HepG2 (cell line): ENCODE measurements around the gene ACAN. TPM values are rescaled to one million over a fixed set of nuclear protein-coding genes. Genes with fewer than 3 reads are reported as not detected.

ENCODE experiments used
- ATAC-seq: fragments of 200-7000 bp; cut with Tn5 transposase; 3 replicates; pipeline ENCODE4 v1.9.1; 2020; ENCODE audit warnings: mild to moderate bottlenecking, moderate library complexity
- BruUV-seq: library from RNA; stranded (reverse); fragments of 400-500 nt; replicated peaks from 2 replicates; lab custom pipeline; 2021; lab: Mats Ljungman, UMichigan
- CTCF ChIA-PET: fragments of 300-600 bp; formaldehyde crosslinking; extraction: SDS; loops from one replicate; lab custom pipeline; 2021; ENCODE audit warnings: low total read pairs, inconsistent platforms, low intra/inter-chr PET ratio; lab: Yijun Ruan, JAX
- POLR2A ChIA-PET: fragments of 350-600 bp; sonication (Branson Sonifier 250); formaldehyde crosslinking; loops from one replicate; lab custom pipeline; 2020; ENCODE audit warnings: antibody characterized with exemption, inconsistent platforms; lab: Yijun Ruan, JAX
- DNase-seq: peaks from one replicate; pipeline ENCODE4 v3.0.0-alpha.2; 2015; ENCODE audit warnings: low spot score
- FAIRE-seq: peaks from 3 replicates; lab custom pipeline; 2011; peaks lifted over from hg19 to GRCh38; lab: Jason Lieb, UNC
- H2AFZ ChIP-seq: one replicate; pipeline ENCODE4 v1.6.1; 2011; ENCODE audit warnings: low read length, inconsistent platforms
- H3K27ac ChIP-seq: fragments of 300-600 bp; 3 replicates; pipeline ENCODE4 v1.8.0; 2011; ENCODE audit warnings: mixed run types, mild to moderate bottlenecking, mixed read lengths, low read length, inconsistent platforms; ENCODE audit not compliant: insufficient read depth; ENCODE audit errors: extremely low read length
- H3K27me3 ChIP-seq, 2 experiments: fragments of 200-600 bp in 1 of 2; 2 replicates in 1 of 2; 3 replicates in 1 of 2; pipeline versions ENCODE4 v1.6.0 to v1.8.0; 2011; ENCODE audit warnings: low read length in 2 of 2, mild to moderate bottlenecking in 2 of 2, moderate library complexity in 2 of 2, inconsistent platforms in 1 of 2; ENCODE audit not compliant: insufficient read depth in 2 of 2, control insufficient read depth in 1 of 2
- H3K36me3 ChIP-seq, 2 experiments: fragments of 200-600 bp in 1 of 2; replicated peaks in 1 of 2; 2 replicates in 1 of 2; 3 replicates in 1 of 2; pipeline versions ENCODE4 v1.5.1 to v1.8.0; 2011; ENCODE audit warnings: low read length in 2 of 2, inconsistent platforms in 1 of 2; ENCODE audit not compliant: insufficient read depth in 2 of 2, control insufficient read depth in 1 of 2
- H3K4me1 ChIP-seq: 2 replicates; pipeline ENCODE4 v1.5.1; 2012; ENCODE audit warnings: low read length, inconsistent platforms; ENCODE audit not compliant: insufficient read depth
- H3K4me2 ChIP-seq: 2 replicates; pipeline ENCODE4 v1.6.0; 2011; ENCODE audit warnings: low read depth, low read length, inconsistent platforms
- H3K4me3 ChIP-seq, 3 experiments: fragments of 200-600 bp in 1 of 3; sonication (generic), shearing (Covaris generic) in 1 of 3; replicated peaks in 1 of 3; 2 replicates each; pipeline ENCODE4 v1.5.1; 2011 to 2016; ENCODE audit warnings: low read length in 3 of 3, inconsistent platforms in 2 of 3, low read depth in 2 of 3, mild to moderate bottlenecking in 2 of 3, control low read depth in 1 of 3, mixed read lengths in 1 of 3; ENCODE audit not compliant: insufficient read depth in 1 of 3
- H3K79me2 ChIP-seq: one replicate; pipeline ENCODE4 v1.6.1; 2011; ENCODE audit warnings: low read length, inconsistent platforms; ENCODE audit not compliant: insufficient read depth
- H3K9ac ChIP-seq: 2 replicates; pipeline ENCODE4 v1.6.0; 2011; ENCODE audit warnings: mild to moderate bottlenecking, low read depth, low read length, inconsistent platforms; ENCODE audit not compliant: insufficient read depth
- H3K9me3 ChIP-seq: 2 replicates; pipeline ENCODE4 v1.5.1; 2012; ENCODE audit warnings: mild to moderate bottlenecking, low read length
- H4K20me1 ChIP-seq: 2 replicates; pipeline ENCODE4 v1.6.0; 2011; ENCODE audit warnings: inconsistent platforms, mild to moderate bottlenecking, low read length, moderate library complexity; ENCODE audit not compliant: insufficient read depth
- HDAC1 ChIP-seq: sonication (generic); formaldehyde crosslinking; IDR thresholded peaks from 2 replicates; pipeline ENCODE4 v1.5.1; 2020; ENCODE audit warnings: mild to moderate bottlenecking, missing genetic modification reagents
- MIXL1 ChIP-seq: IDR thresholded peaks from 2 replicates; pipeline ENCODE4 v1.6.1; 2016
- ZFP36L1 ChIP-seq: sonication (generic); formaldehyde crosslinking; IDR thresholded peaks from 2 replicates; pipeline ENCODE4 v1.8.0; 2022; ENCODE audit warnings: mild to moderate bottlenecking, missing genetic modification reagents, moderate library complexity
- ZNF24 ChIP-seq: fragments of 450-650 bp; IDR thresholded peaks from 2 replicates; pipeline ENCODE4 v1.6.1; 2017; ENCODE audit warnings: antibody characterized with exemption, mild to moderate bottlenecking
- WGBS: methylation state at CpG from one replicate; pipeline ENCODE4 v1.1.6; 2017; ENCODE audit warnings: low lambda C conversion rate; 5-methylcytosine and 5-hydroxymethylcytosine counted together
- in situ Hi-C: cut with HindIII; loops from 2 replicates; pipeline ENCODE4 v1.10.0; 2017; ENCODE audit warnings: low pct_unique_long_range_greater_than_20kb; ENCODE audit not compliant: extremely low pct_ligation_motif_present
- intact Hi-C: fragments of 100-400 bp; cut with micrococcal nuclease; formaldehyde crosslinking; loops from one replicate; pipeline ENCODE4 v1.10.0; 2022; ENCODE audit not compliant: unreplicated experiment
- polyA plus RNA-seq, 8 experiments: library from polyadenylated mRNA; depleted of rRNA in 3 of 8; stranded (reverse) in 7 of 8; unstranded in 1 of 8; fragments of >200 nt; fragmentation: Illumina TruSeq in 4 of 8; extraction: Trizol in 4 of 8; gene quantifications; 2 replicates each; pipeline versions ENCODE4 v1.2.1 to v1.2.3, GENCODE V29; 2011 to 2016; ENCODE audit warnings: low read depth in 4 of 8, missing spikeins in 1 of 8, mixed read lengths in 1 of 8; ENCODE audit not compliant: insufficient read depth in 1 of 8
- total RNA-seq, 5 experiments: library from RNA; depleted of rRNA; stranded (reverse); fragments of >200 nt; fragmentation: Illumina TruSeq; extraction: Trizol; gene quantifications; 2 replicates each; pipeline ENCODE4 v1.2.3, GENCODE V29; 2016; ENCODE audit warnings: low read depth in 1 of 5
- TF ChIP-seq, protein P1 (sequence below): sonication (generic); formaldehyde crosslinking; IDR thresholded peaks from 2 replicates; pipeline ENCODE4 v1.8.0; 2022; ENCODE audit warnings: mild to moderate bottlenecking, missing genetic modification reagents, moderate library complexity
- TF ChIP-seq, protein P2 (sequence below): sonication (generic); formaldehyde crosslinking; IDR thresholded peaks from 2 replicates; pipeline ENCODE4 v1.4.0; 2020; ENCODE audit warnings: mild to moderate bottlenecking, low read depth, missing genetic modification reagents
- TF ChIP-seq, protein P3 (sequence below): sonication (generic); formaldehyde crosslinking; IDR thresholded peaks from 2 replicates; pipeline ENCODE4 v1.4.0; 2020; ENCODE audit warnings: missing genetic modification reagents

Gene ACAN
- total and polyA plus RNA-seq, 2 of the 13 experiments (the other 11 are each of a cell fraction or from before 2014, with no cell fraction given), result not detected

DNA sequence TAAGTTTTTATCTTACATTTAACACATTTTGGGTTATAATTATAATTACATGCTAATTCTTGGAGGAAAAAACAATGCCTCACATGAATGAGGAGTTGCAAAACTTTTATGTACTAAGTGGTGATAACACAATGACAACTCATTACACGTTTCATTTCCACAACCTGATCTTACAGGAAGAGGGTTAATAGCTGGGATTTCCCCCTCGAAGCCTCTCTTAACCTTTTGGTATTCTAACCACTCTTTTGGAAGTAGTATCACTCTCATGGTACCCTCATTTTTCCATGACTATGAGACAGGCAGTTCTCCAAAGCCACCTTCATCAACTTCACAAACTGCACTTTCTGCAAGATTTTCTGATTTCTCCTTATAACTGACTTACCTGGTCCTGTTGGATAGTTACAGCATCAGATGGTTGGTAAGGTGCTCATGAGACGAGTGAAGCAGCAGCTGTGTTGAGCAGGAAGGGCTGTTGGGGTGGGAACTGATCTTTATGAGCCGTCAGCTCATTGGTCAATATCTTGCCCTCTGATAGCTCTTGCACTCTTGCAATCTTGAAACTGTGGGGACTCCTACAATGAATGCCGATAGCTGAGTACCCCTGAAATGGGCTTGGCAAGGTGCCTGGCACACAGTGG is 41.6 kb downstream of the ACAN start:
- ChIA-PET POLR2A (no interaction called here), CTCF (no interaction called here)
- Histone ChIP-seq H3K79me2 (no peaks in the 10 kb centered on the region), H3K27ac (no peak overlapping the region), H3K36me3 (no peaks in the 10 kb centered on the region), H2AFZ (no peak overlapping the region), H3K4me3 (no peak overlapping the region), H3K27me3 (peaks cover 1 to 31% of the 10 kb centered on the region in 2 experiments; a peak in 3 of 5 replicates), H3K9me3 (no peaks in the 10 kb centered on the region), H3K4me2 (no peak overlapping the region), H3K9ac (no peak overlapping the region), H3K4me1 (no peaks in the 10 kb centered on the region), H4K20me1 (no peaks in the 10 kb centered on the region)
- BruUV-seq, result no TSS peak
- no peak for ATAC-seq
- intact Hi-C loops, result no loop called here
- TF ChIP-seq HDAC1 (CRISPR knock-in tag) (no peak), ZFP36L1 (CRISPR knock-in tag) (no peak), ZNF24 (no peak), MIXL1 (CRISPR knock-in tag) (no peak)
- TF ChIP-seq, protein P1, sequence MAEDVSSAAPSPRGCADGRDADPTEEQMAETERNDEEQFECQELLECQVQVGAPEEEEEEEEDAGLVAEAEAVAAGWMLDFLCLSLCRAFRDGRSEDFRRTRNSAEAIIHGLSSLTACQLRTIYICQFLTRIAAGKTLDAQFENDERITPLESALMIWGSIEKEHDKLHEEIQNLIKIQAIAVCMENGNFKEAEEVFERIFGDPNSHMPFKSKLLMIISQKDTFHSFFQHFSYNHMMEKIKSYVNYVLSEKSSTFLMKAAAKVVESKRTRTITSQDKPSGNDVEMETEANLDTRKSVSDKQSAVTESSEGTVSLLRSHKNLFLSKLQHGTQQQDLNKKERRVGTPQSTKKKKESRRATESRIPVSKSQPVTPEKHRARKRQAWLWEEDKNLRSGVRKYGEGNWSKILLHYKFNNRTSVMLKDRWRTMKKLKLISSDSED, result no peak
- TF ChIP-seq, protein P2, sequence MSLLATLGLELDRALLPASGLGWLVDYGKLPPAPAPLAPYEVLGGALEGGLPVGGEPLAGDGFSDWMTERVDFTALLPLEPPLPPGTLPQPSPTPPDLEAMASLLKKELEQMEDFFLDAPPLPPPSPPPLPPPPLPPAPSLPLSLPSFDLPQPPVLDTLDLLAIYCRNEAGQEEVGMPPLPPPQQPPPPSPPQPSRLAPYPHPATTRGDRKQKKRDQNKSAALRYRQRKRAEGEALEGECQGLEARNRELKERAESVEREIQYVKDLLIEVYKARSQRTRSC (CRISPR knock-in tag), result no peak
- TF ChIP-seq, protein P3, sequence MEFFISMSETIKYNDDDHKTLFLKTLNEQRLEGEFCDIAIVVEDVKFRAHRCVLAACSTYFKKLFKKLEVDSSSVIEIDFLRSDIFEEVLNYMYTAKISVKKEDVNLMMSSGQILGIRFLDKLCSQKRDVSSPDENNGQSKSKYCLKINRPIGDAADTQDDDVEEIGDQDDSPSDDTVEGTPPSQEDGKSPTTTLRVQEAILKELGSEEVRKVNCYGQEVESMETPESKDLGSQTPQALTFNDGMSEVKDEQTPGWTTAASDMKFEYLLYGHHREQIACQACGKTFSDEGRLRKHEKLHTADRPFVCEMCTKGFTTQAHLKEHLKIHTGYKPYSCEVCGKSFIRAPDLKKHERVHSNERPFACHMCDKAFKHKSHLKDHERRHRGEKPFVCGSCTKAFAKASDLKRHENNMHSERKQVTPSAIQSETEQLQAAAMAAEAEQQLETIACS (CRISPR knock-in tag), result no peak
- DNase-seq, result no peak
- in situ Hi-C loops, result no loop called here
- 2% methylated on average over 4 of the region's 5 CpGs for WGBS
- no peak for FAIRE-seq
